CD8-positive, alpha-beta memory T cell (primary cell): ENCODE results near the gene MIPOL1. TPM values are rescaled to one million over a fixed set of nuclear protein-coding genes. Genes with fewer than 3 reads are reported as not detected.

Source experiments
- CTCF ChIA-PET: fragments of 350-600 bp; sonication (Branson Sonifier 250); formaldehyde crosslinking; loops from one replicate; lab custom pipeline; 2021; ENCODE audit warnings: antibody characterized with exemption; lab: Charles Lee
- POLR2A ChIA-PET: fragments of 350-600 bp; sonication (Branson Sonifier 250); formaldehyde crosslinking; loops from one replicate; lab custom pipeline; 2021; ENCODE audit warnings: antibody characterized with exemption; lab: Charles Lee
- DNase-seq, 5 donors: peaks; one replicate each; pipeline versions ENCODE4 v3.0.0 to v3.0.0-alpha.2; 2020 to 2022; ENCODE audit warnings: mixed read lengths in 1 of 5
- H3K27ac ChIP-seq: one replicate; pipeline ENCODE4 v1.7.0; 2013; ENCODE audit warnings: low read depth, mild to moderate bottlenecking, low read length, moderate library complexity
- H3K27me3 ChIP-seq: 2 replicates; pipeline ENCODE4 v1.7.0; 2013; ENCODE audit warnings: low read length, mild to moderate bottlenecking; ENCODE audit not compliant: insufficient read depth, poor library complexity, severe bottlenecking
- H3K36me3 ChIP-seq: 2 replicates; pipeline ENCODE4 v1.7.0; 2013; ENCODE audit warnings: mild to moderate bottlenecking, low read length, moderate library complexity; ENCODE audit not compliant: insufficient read depth
- H3K4me1 ChIP-seq: 2 replicates; pipeline ENCODE4 v1.7.0; 2013; ENCODE audit warnings: mild to moderate bottlenecking, low read length, moderate library complexity; ENCODE audit not compliant: insufficient read depth
- H3K4me3 ChIP-seq: 2 replicates; pipeline ENCODE4 v1.7.0; 2013; ENCODE audit warnings: mild to moderate bottlenecking, low read length
- H3K9me3 ChIP-seq: 2 replicates; pipeline ENCODE4 v1.7.0; 2013; ENCODE audit warnings: mild to moderate bottlenecking, low read length
- H3K27ac Mint-ChIP-seq, 8 donors: one replicate each; pipeline ENCODE4 v1.8.0; 2020 to 2021; ENCODE audit warnings: mixed read lengths in 8 of 8, mild to moderate bottlenecking in 6 of 8, inconsistent platforms in 3 of 8, moderate library complexity in 3 of 8
- H3K27me3 Mint-ChIP-seq, 2 donors: one replicate each; pipeline ENCODE4 v1.8.0; 2020 to 2021; ENCODE audit warnings: mixed read lengths in 2 of 2, mild to moderate bottlenecking in 1 of 2, moderate library complexity in 1 of 2
- H3K36me3 Mint-ChIP-seq, 3 donors: one replicate each; pipeline ENCODE4 v1.8.0; 2020 to 2021; ENCODE audit warnings: mixed read lengths in 3 of 3, inconsistent platforms in 1 of 3, mild to moderate bottlenecking in 1 of 3
- H3K4me1 Mint-ChIP-seq, 3 donors: one replicate each; pipeline ENCODE4 v1.8.0; 2020 to 2021; ENCODE audit warnings: mixed read lengths in 3 of 3, inconsistent platforms in 1 of 3, mild to moderate bottlenecking in 1 of 3
- H3K4me3 Mint-ChIP-seq, 7 donors: one replicate each; pipeline ENCODE4 v1.8.0; 2020 to 2021; ENCODE audit warnings: mixed read lengths in 7 of 7, mild to moderate bottlenecking in 6 of 7, moderate library complexity in 4 of 7, inconsistent platforms in 2 of 7
- H3K9me3 Mint-ChIP-seq, 5 donors: one replicate each; pipeline ENCODE4 v1.8.0; 2020 to 2022; ENCODE audit warnings: mixed read lengths in 5 of 5, mild to moderate bottlenecking in 3 of 5, moderate library complexity in 2 of 5, inconsistent platforms in 1 of 5
- polyA plus RNA-seq: library from polyadenylated mRNA; unstranded; fragments of 300-500 nt; fragmentation: Illumina TruSeq; gene quantifications from one replicate; pipeline ENCODE4 v1.2.3, GENCODE V29; 2021
- total RNA-seq, 2 experiments: library from RNA; stranded (reverse); gene quantifications; one replicate each; pipeline ENCODE4 v1.2.3, GENCODE V29; 2021

MIPOL1 gene
- total and polyA plus RNA-seq, 3 experiments from 2014 or later = not detected

- no peak overlapping the region for H3K27ac Mint-ChIP-seq
Measured at GRCh38 chr14:37490607-37491006, 292.9 kb downstream of the MIPOL1 start.

GRCh38 chr14:37491076-37491475 lies 293.3 kb downstream of the MIPOL1 start:
- Mint-ChIP-seq H3K36me3 (no peaks in the 10 kb centered on the region), H3K27ac (no peak overlapping the region), H3K4me3 (no peak overlapping the region), H3K27me3 (no peaks in the 10 kb centered on the region), H3K9me3 (peaks cover 4 to 16% (median 11%) of the 10 kb centered on the region in 5 donors), H3K4me1 (no peaks in the 10 kb centered on the region)
- Histone ChIP-seq H3K27ac (no peak overlapping the region), H3K4me1 (no peaks in the 10 kb centered on the region), H3K4me3 (no peak overlapping the region), H3K36me3 (no peaks in the 10 kb centered on the region), H3K27me3 (no peaks in the 10 kb centered on the region), H3K9me3 (no peaks in the 10 kb centered on the region)
- DNase-seq = no peak
- ChIA-PET POLR2A (no interaction called here), CTCF (no interaction called here)

More at GRCh38 chr14:37490607-37491006, 292.9 kb downstream of the MIPOL1 start:
- Mint-ChIP-seq H3K27me3 (no peaks in the 10 kb centered on the region), H3K9me3 (peaks cover 6 to 16% (median 11%) of the 10 kb centered on the region in 5 donors), H3K4me3 (no peak overlapping the region), H3K36me3 (no peaks in the 10 kb centered on the region), H3K4me1 (no peaks in the 10 kb centered on the region)
- CTCF ChIA-PET = no interaction called here
- no peak for DNase-seq
- no peak overlapping the region for H3K4me3 ChIP-seq
- no peaks in the 10 kb centered on the region for H3K4me1 ChIP-seq
- no peak overlapping the region for H3K27ac ChIP-seq
- no peaks in the 10 kb centered on the region for H3K36me3 ChIP-seq
- H3K9me3 ChIP-seq = no peaks in the 10 kb centered on the region
- no peaks in the 10 kb centered on the region for H3K27me3 ChIP-seq
- POLR2A ChIA-PET = no interaction called here

GRCh38 chr14:37493606-37494005 lies 295.9 kb downstream of the MIPOL1 start:
- peaks cover 2 to 14% (median 4%) of the 10 kb centered on the region in 5 donors for H3K9me3 Mint-ChIP-seq
- ChIA-PET POLR2A (no interaction called here), CTCF (no interaction called here)
- Histone ChIP-seq H3K4me1 (no peaks in the 10 kb centered on the region), H3K27ac (no peak overlapping the region), H3K36me3 (no peaks in the 10 kb centered on the region), H3K9me3 (no peaks in the 10 kb centered on the region), H3K4me3 (no peak overlapping the region), H3K27me3 (no peaks in the 10 kb centered on the region)
- no peak for DNase-seq
- H3K27ac Mint-ChIP-seq = no peak overlapping the region
- H3K4me1 Mint-ChIP-seq = no peaks in the 10 kb centered on the region
- no peaks in the 10 kb centered on the region for H3K27me3 Mint-ChIP-seq
- no peak overlapping the region for H3K4me3 Mint-ChIP-seq
- H3K36me3 Mint-ChIP-seq = no peaks in the 10 kb centered on the region

GRCh38 chr14:37497422-37497821 lies 299.7 kb downstream of the MIPOL1 start:
- no peak for DNase-seq
- H3K4me3 ChIP-seq = no peak overlapping the region
- ChIA-PET POLR2A (no interaction called here), CTCF (no interaction called here)
- H3K27me3 ChIP-seq = no peaks in the 10 kb centered on the region
- Mint-ChIP-seq H3K9me3 (peaks cover 0 to 11% (median 4%) of the 10 kb centered on the region in 5 donors), H3K4me3 (no peak overlapping the region), H3K27ac (no peak overlapping the region), H3K36me3 (no peaks in the 10 kb centered on the region), H3K4me1 (no peaks in the 10 kb centered on the region), H3K27me3 (no peaks in the 10 kb centered on the region)
- no peak overlapping the region for H3K27ac ChIP-seq
- no peaks in the 10 kb centered on the region for H3K4me1 ChIP-seq
- no peaks in the 10 kb centered on the region for H3K36me3 ChIP-seq
- H3K9me3 ChIP-seq = no peaks in the 10 kb centered on the region

GRCh38 chr14:37501877-37502276 lies 304.1 kb downstream of the MIPOL1 start:
- Mint-ChIP-seq H3K9me3 (peaks cover 0 to 7% (median 3%) of the 10 kb centered on the region in 5 donors), H3K36me3 (no peaks in the 10 kb centered on the region), H3K27ac (no peak overlapping the region), H3K4me3 (no peak overlapping the region), H3K27me3 (no peaks in the 10 kb centered on the region), H3K4me1 (no peaks in the 10 kb centered on the region)
- ChIA-PET POLR2A (no interaction called here), CTCF (no interaction called here)
- no peak for DNase-seq
- H3K4me1 ChIP-seq = no peaks in the 10 kb centered on the region
- H3K9me3 ChIP-seq = no peaks in the 10 kb centered on the region
- H3K27ac ChIP-seq = no peak overlapping the region
- H3K4me3 ChIP-seq = no peak overlapping the region
- no peaks in the 10 kb centered on the region for H3K36me3 ChIP-seq
- H3K27me3 ChIP-seq = no peaks in the 10 kb centered on the region

- H3K4me1 Mint-ChIP-seq = no peaks in the 10 kb centered on the region
- H3K36me3 Mint-ChIP-seq = no peaks in the 10 kb centered on the region
- DNase-seq = no peak
- H3K9me3 ChIP-seq = no peaks in the 10 kb centered on the region
- no peaks in the 10 kb centered on the region for H3K4me1 ChIP-seq
- no peaks in the 10 kb centered on the region for H3K27me3 Mint-ChIP-seq
- peaks cover 0 to 11% (median 0%) of the 10 kb centered on the region in 5 donors for H3K9me3 Mint-ChIP-seq
- POLR2A ChIA-PET = no interaction called here
- no peaks in the 10 kb centered on the region for H3K36me3 ChIP-seq
- H3K4me3 Mint-ChIP-seq = no peak overlapping the region
- CTCF ChIA-PET = no interaction called here
- no peaks in the 10 kb centered on the region for H3K27me3 ChIP-seq
- no peak overlapping the region for H3K4me3 ChIP-seq
- H3K27ac ChIP-seq = no peak overlapping the region
- no peak overlapping the region for H3K27ac Mint-ChIP-seq
Measured at GRCh38 chr14:37508503-37508902, 310.8 kb downstream of the MIPOL1 start.

- Histone ChIP-seq H3K27ac (no peak overlapping the region), H3K36me3 (no peaks in the 10 kb centered on the region), H3K4me1 (no peaks in the 10 kb centered on the region), H3K9me3 (no peaks in the 10 kb centered on the region), H3K27me3 (no peaks in the 10 kb centered on the region), H3K4me3 (no peak overlapping the region)
- Mint-ChIP-seq H3K4me1 (no peaks in the 10 kb centered on the region), H3K27ac (no peak overlapping the region), H3K36me3 (no peaks in the 10 kb centered on the region), H3K27me3 (no peaks in the 10 kb centered on the region), H3K4me3 (no peak overlapping the region), H3K9me3 (peaks cover 0 to 13% (median 0%) of the 10 kb centered on the region in 5 donors)
- ChIA-PET POLR2A (no interaction called here), CTCF (no interaction called here)
- DNase-seq = no peak
Measured at GRCh38 chr14:37512173-37512572, 314.4 kb downstream of the MIPOL1 start.

GRCh38 chr14:37515771-37516170 lies 318.0 kb downstream of the MIPOL1 start:
- no peak overlapping the region for H3K27ac ChIP-seq
- H3K27me3 ChIP-seq = no peaks in the 10 kb centered on the region
- peaks cover 0 to 11% (median 0%) of the 10 kb centered on the region in 5 donors for H3K9me3 Mint-ChIP-seq
- H3K4me1 Mint-ChIP-seq = no peaks in the 10 kb centered on the region
- H3K9me3 ChIP-seq = no peaks in the 10 kb centered on the region
- H3K4me3 Mint-ChIP-seq = no peak overlapping the region
- H3K4me1 ChIP-seq = no peaks in the 10 kb centered on the region
- no peak overlapping the region for H3K27ac Mint-ChIP-seq
- no peak overlapping the region for H3K4me3 ChIP-seq
- H3K36me3 ChIP-seq = no peaks in the 10 kb centered on the region
- no peaks in the 10 kb centered on the region for H3K27me3 Mint-ChIP-seq
- H3K36me3 Mint-ChIP-seq = no peaks in the 10 kb centered on the region
- DNase-seq = no peak
- ChIA-PET CTCF (no interaction called here), POLR2A (no interaction called here)

- H3K27me3 ChIP-seq = no peaks in the 10 kb centered on the region
- H3K27ac ChIP-seq = no peak overlapping the region
- no peaks in the 10 kb centered on the region for H3K4me1 Mint-ChIP-seq
- H3K27me3 Mint-ChIP-seq = no peaks in the 10 kb centered on the region
- ChIA-PET POLR2A (no interaction called here), CTCF (no interaction called here)
- no peak overlapping the region for H3K27ac Mint-ChIP-seq
- no peak for DNase-seq
- H3K4me3 Mint-ChIP-seq = no peak overlapping the region
- no peaks in the 10 kb centered on the region for H3K4me1 ChIP-seq
- no peaks in the 10 kb centered on the region for H3K9me3 ChIP-seq
- H3K4me3 ChIP-seq = no peak overlapping the region
- H3K9me3 Mint-ChIP-seq = peaks cover 0 to 27% (median 7%) of the 10 kb centered on the region in 5 donors
- no peaks in the 10 kb centered on the region for H3K36me3 Mint-ChIP-seq
- no peaks in the 10 kb centered on the region for H3K36me3 ChIP-seq
Measured at GRCh38 chr14:37526994-37527393, 329.3 kb downstream of the MIPOL1 start.
